GDM1 (cell line): ENCODE results near the gene AGBL1.

Experiments
- DNase-seq: peaks from one replicate; lab custom pipeline; 2025; lab: John Stamatoyannopoulos, UW

Gene AGBL1

DNA sequence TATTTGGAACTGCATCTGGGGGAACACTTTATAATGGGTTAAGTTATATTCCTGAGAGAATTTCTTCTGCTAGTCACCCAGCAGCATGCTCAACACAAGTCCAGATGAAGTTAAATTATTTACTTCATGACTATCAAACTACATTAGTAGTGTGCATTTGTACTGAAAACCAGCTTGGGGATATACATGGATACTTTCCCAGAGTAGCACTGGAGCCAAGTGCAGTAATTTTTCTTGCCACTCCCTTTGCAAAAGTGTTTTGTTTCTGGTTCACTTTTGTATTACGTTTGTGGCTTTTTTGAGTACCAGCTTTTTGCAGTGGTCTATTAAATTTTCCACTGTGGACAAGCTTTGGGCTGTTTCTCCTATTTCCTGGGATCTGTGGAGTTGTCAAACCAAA is 243.0 kb downstream of the AGBL1 start:
- DNase-seq, result no peak

DNA sequence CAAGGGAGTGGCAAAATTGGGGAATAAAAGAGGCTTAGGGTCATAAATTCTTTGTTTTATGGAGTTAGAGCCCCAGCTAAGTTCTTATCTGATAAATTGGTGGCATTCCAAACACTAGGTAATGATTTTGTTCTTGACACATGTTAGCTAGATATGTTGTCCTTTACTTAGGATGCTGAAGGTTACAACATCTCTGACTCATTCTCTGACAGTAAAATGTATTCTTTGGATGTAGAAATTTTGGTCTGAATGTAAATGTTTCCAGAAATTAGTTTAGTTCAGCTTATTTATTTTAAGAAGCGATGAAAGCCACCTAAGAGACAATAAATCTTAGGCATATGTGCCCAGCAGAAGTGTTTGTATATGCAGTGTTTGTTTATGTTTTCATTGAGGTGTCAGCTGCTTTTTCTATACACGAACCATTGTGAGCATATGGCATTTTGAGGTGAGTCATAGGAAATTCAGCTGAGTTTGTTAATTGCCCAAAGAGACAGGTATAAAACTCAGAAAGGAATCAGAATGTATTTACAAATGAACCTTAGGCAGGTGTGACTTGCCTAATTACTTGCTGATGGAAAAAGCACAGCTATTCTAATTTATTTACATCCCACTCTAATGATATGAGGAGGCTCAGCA is 247.7 kb downstream of the AGBL1 start:
- no peak for DNase-seq

DNA sequence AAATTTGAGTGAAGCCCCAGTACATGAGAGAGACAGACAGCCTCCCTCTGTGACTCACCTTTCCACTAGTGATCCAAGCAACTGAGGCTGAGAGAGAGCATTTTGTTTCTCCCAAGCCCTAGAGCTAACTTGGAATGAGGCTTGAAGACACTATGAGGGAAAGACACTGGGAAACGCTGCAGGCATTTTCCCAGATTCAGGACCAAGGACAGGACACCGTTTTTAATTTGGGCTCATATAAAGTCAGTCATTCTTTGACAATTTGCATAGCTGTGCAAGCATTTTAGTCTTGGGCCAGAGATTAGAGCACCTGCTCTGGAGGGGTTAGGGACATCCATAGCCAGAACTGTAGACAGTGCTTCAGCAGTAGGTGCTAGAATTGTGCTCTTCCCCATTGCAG is 249.0 kb downstream of the AGBL1 start:
- no peak for DNase-seq

DNA sequence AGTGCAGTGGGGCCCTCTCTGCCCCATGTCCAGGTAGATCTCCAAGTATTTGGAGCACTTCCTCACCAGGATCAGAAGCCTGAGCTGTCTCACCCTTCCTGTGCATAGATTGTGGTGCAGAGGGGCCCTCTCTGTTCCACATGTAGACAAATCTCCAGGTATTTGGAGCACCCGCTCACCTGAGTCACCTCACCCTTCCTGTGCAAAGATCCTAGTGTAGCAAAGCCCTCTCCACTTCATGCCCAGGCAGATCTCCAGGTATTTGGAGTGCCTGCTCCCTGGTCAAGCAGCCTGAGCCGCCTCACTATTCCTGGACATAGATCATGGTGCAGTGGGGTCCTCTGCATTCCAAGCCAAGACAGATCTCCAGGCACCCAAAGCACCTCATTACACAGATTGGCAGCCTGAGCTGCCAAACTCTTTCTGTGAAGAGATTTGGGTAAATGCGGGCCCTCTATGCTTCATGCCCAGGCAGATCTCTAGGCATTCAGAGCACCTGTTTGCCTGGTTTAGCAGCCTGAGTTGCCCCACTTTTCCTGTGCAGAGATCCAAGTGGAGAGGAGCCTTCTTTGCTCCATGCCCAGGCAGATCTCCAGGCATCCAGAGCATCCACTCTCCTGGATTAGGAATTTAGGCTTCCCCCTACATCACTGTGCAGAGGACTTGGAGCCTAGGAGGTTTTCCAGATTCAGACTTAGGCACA is 249.8 kb downstream of the AGBL1 start:
- DNase-seq, result no peak

DNA sequence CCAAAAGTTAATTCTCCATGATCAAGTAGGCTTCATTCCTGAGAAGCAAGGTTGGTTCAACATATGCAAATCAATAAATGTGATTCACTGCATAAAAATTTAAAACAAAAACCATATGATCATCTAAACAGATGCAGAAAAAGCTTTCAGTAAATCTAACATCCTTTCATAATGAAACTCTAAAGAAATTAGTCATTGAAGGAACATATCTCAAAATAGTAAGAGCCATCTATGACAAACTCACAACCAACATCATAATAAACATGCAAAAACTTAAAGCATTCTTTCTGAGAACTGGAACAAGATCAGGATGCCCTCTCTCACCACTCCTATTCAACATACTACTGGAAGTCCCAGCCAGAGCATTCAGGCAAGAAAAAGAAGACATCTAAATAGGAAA is 254.1 kb downstream of the AGBL1 start:
- DNase-seq, result no peak

DNA sequence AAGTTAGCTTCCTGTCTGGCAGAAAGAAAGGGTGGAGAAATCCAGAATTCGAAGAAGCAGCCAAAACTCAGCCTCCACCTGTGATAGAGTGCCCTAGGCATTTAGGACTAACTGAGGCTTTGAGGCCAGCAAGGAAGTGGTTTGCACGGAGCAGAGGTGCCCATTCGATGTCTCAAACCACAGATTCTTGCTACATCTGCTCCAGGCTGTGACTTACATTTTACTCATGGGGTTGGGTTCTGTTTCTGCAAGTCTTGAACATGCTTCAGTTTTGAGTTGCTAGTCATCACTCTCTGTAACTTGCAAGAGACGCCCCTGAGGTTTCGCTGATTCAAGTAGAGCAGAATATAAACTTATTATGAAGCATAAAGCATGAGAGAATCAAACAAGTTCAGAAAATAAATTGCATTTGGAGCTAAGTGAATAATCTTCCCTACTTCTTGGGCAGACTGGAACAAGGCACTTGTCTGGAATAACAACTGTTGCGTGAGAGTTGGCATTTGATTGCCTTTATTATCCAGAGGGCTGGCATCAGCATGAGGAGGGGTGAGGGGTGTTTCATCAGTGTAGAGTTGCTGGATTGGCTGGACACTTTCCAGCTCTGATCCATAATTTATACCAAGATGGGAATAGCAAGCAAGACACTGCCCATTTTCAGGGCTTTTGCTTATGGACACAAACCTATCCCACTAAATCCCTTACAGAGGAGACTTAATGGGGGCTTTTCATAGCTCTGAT is 256.5 kb downstream of the AGBL1 start:
- no peak for DNase-seq

DNA sequence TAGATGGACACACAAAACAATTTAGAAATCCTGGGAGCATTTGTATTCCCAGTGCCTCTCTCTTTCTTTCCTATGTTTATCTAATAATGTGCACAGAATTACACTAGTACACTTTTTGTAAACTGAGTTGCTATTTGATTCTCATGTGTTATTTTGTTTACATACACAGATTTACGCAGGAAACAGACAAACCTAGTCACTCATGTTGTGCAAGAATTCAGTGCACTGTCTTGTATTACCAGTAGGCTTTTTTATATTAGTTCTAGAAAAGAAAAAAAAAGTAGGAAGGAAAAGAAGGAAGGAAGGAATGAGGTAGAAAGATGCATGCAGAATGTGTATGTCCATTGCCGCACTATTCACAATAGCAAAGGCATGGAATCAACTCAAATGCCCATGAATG is 257.4 kb downstream of the AGBL1 start:
- no peak for DNase-seq

DNA sequence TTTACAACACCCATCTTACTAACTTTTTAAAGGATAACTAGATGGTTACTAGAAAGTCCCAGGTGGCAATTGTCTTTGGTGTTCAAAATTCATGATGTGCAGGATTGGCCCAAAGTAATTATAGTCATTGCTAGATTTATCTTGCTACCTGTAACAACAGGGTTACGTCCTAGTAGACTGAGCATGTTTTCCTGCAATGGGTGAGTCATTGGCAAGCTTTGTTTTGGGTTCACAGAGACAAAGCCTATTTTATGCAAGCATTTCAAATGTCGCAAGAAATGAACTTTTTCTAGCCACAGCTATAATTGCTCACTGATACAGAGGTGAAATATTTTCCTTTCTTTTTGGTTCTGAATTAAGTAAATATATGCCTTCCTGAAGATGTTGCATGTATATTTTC is 267.6 kb downstream of the AGBL1 start:
- DNase-seq, result no peak

DNA sequence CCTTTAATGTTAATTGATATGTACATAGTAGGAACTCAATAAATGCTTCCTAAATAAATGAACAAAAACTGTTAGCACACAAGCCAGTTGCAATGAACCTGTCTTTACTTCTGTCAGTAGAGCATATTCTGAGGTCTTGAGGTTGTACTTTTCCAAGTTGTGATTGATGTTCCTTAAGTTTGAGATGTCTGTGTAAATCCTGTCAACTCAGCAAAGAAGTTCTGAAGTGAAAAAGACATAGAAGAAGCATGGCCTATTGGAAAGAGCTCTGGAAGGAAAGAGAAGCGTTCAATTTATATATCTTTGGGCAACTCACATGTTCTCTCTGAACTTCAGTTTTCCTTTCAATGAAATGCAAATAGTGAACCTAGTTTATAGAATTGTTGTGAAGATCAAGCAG is 269.9 kb downstream of the AGBL1 start:
- DNase-seq, result no peak

DNA sequence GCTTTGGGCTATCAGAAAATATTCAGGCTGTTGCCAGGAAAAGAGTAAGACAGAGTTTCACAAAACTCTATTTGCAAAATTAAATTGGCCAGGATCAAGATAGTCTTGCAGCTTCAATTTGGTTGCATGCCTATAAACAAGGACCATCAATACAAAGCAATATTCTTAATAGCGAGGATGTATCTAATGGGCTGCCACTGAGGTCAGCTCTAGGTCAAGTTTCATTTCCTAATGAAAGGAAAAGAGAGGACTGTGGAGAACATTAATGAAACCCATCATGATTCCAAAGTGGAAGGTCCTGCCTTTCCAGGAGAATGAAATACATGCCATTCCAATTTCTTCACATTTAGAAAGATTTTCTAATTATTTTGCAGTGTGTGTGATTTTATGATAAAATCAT is 273.5 kb downstream of the AGBL1 start:
- no peak for DNase-seq

DNA sequence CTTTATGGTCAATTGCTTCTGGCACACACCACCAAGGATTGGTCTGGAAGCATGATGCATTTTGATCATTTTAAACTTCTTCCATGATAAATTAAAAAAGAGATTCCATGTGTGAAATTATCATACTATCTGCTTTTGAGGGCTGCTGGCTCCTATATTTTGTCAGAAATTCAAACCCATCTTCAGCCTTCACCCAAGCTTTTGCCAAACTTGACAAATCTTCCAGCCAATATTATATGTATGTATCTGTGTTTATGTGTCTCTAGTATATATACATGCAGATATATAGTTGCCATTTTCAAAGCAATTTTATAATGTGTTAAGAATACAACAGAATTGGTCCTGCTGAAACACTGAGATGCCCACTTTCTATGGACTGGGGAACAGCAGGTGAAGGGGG is 275.7 kb downstream of the AGBL1 start:
- DNase-seq, result no peak

DNA sequence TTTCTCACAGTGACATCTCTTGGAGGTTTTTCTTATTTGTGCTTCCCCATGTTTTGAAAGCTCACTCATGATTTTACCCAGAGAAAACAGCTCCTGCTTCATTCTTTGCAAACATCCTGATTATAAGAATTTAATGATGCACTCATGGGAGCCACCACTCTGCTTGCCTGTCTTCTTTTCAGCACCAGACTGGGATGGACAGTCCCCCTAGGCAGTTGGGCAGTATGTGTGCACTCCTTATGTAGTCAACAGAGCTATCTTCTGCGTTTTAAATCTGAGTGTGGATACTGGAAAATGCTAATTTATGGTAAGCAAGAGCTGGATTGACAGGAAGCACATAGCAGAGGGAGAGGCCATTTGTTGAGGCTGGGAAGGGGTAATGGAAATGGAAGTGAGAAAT is 276.1 kb downstream of the AGBL1 start:
- DNase-seq, result no peak

DNA sequence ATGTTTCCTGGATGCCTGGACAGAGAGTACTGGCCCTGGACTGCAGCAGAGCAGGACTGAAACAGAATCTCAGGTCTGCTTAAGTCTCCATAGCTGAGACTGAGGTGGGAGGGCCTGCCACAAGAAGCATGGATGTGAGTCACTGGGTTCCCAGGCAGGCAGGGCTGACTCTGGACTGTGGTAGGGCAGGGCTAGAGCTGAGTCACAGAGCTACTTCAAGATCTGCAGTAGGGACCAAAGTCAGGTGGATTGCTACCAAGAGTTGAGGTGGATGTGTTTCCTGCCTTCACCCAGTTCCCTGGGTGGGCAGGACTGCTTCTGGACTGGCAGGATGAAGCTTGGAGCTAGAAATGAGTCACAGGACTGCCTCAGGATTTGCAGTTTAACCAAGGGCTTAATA is 282.9 kb downstream of the AGBL1 start:
- no peak for DNase-seq

DNA sequence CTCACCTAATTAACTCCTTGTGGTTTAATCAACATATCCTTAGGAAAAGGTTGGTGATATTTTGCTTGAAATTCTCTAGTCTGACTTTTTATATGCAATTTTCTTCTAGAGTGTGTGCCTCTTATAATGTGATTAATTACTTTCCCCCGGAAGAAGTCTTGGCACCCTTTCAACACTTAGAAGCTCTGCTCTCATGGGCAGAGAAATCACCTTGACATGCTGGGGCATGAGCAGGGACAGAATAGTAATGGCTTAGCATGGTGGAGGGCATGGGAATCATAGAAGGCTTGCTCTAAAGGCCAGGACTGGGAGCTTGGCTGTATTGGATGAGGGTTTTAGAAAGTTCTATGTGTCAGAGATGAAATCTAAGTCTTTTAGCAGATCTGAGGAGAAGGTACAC is 293.5 kb downstream of the AGBL1 start:
- DNase-seq, result no peak

DNA sequence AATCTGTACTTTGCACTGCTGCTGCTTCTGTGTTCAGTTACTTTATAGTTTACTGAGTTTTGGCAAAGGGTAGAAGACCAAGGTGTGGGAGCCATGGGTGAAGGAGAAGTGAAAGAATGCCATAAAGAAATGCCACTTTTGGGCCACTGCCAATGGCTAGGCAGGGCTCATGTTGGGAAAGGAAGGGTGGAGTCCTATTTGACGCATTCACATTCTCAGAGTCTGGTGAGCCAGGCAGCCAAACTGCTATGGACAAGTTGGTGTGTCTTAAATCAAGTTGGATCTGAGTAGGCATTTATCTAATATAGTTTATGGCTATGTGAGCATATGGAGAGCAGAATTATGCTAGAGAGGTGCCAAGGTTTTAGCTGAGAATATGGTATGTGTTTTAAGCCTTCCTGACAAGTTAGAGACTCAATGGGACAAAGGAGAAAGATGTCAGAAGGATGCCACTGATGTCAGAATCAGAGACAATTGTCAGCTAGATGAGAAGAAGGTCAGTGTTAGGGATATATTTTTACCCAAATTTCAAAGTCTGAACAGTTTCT is 296.1 kb downstream of the AGBL1 start:
- no peak for DNase-seq

DNA sequence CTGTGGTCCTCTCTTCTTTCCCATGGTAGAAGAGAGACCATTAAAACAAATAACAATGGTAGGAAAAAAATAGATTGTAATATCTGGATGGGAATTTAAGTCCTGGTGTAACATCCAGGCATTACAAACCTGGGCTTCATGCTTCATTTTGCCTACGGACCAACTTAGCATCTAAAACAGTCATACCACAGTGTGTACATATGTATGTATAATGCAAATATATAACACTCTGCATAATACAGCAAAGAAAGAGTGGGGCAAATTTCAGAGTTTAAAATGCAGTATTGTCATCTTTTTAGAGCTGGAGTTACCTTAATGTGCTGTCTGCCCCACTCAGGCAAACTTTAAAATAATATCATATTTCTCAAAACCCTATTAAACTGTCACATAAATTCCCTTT is 298.2 kb downstream of the AGBL1 start:
- DNase-seq, result no peak

DNA sequence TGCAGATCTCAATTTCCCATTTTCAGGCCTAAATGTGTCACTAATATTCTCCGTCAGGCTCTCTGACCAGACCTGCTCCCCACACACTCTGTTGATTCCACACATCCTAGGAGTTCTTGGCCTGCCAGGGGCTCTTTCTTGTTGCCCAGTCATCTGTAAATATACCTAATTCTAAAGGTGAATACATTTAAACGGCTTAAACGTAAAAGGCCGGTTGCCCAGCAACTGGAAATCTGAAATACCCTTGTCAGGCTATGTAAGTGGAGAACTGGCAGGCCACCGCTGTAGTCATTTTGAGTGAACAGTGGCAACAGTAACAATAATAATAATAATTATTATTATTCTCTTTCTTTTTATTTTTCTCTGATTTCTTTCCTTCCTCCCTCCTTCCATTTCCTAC is 302.7 kb downstream of the AGBL1 start:
- no peak for DNase-seq

DNA sequence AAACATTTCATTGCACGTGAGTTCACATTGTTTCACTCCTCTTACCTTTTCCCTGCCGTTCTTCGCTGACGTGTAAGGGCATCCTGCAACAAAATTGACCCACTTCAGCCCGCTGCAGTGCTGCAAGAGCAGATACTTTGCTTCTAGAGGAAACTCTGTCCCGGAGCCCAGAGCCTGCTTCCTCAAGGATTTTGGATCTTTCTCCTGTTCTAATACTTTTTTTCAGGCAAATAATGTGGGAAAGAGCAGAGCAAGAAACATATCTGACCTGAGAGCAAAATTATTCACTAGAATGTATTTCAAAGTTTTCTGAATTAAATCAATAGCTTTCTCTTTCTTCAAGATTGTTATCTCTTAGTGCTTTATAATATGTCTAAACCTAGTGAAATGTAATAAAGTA is 303.9 kb downstream of the AGBL1 start:
- DNase-seq, result no peak

DNA sequence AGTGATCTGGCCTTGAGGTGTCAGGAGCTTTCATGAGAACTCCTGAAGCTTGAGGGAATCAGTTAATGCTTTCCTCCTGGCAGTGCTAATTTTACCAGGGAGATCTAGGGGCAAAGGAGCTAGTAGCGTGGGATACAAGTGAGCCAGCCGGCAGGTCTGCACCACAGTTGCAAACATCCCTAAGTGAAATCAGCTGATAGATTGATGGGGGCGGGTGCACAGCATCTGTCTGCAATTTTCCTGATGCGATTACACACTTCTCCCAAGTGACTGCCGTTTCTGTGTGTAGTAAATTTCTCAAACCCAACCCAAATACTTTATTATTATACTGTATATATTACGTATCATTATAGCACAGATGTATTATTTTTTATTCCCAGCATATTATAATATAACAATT is 304.5 kb downstream of the AGBL1 start:
- no peak for DNase-seq

DNA sequence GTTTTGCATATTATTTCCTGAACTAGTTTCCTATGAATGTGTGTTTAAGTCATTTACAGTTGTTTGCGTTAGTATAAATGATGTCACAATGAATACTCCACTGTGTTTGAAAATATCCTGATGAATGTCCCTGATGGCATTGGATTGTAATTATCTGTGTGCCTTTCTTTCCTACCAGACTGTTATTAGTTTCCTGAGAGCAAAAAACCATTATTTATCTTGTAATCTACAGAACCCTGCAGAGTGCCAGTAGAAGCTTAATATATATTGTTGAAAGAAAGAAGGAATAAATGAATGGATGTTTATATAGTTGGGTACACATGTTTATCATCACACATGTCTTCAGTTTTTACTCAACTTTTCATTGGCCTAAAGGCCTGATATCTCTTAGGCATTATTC is 312.6 kb downstream of the AGBL1 start:
- DNase-seq, result no peak

DNA sequence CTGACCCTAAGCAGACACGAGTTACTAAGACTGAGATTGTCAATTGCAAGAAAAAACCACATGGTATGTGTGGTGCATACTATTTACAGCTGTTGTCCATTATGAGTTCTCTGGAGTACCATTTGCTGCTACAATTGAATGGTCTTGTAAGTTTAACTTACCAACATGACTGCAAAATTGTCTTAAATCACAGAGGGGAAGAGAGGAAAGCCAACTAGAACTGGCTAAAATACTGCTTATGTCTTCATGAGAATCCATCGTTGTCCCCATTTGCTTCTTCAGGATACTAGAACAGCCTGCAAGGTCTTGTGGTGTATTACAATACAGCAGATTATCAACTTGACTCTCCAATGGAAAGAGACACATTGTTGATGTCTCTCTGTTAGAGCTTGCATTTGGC is 313.2 kb downstream of the AGBL1 start:
- DNase-seq, result no peak

DNA sequence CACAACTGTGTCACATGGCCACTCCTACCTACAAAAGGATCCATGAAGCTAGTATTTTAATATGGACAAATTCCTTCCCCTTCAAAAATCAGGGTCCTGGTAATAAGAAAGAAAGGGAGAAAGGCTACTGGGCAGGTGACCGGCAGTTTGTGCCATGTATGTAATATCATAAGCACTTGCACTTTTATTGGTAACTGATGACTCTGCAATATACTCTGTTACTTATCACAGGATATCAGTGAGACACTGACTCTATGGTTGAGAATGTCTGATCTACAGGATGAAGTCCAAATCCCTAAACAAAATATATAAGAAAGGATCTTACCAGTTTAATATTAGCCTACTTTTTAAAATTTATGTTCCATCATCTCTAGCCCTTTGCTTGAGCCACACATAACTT is 315.2 kb downstream of the AGBL1 start:
- DNase-seq, result no peak
